PFSK-1 (cell line): ENCODE data around the gene MYH10.

Experiments
- FOXP2 ChIP-seq: optimal IDR thresholded peaks from 2 replicates; pipeline ENCODE3; 2011; ENCODE audit warnings: borderline replicate concordance, control low read depth, inconsistent platforms; ENCODE audit not compliant: insufficient read depth; ENCODE audit errors: extremely low read length, extremely low read depth
- POLR2AphosphoS5 ChIP-seq: IDR thresholded peaks from 2 replicates; pipeline ENCODE4 v1.6.1; 2012; ENCODE audit warnings: low read depth, mild to moderate bottlenecking, control low read depth, low read length, moderate library complexity
- SIN3A ChIP-seq: IDR thresholded peaks from 2 replicates; pipeline ENCODE4 v1.6.1; 2012; ENCODE audit warnings: mild to moderate bottlenecking, low read length, moderate library complexity, borderline replicate concordance; ENCODE audit not compliant: insufficient read depth
- TAF1 ChIP-seq: IDR thresholded peaks from 2 replicates; pipeline ENCODE4 v1.6.1; 2012; ENCODE audit warnings: low read length, control low read depth, borderline replicate concordance; ENCODE audit not compliant: insufficient read depth
- TF ChIP-seq, protein P1 (sequence below), 2 experiments: IDR thresholded peaks; 2 replicates each; pipeline versions ENCODE4 v1.6.1 to v1.8.0; 2011 to 2012; ENCODE audit warnings: low read depth in 2 of 2, low read length in 2 of 2, control low read depth in 1 of 2, inconsistent platforms in 1 of 2, mild to moderate bottlenecking in 1 of 2, moderate library complexity in 1 of 2; ENCODE audit not compliant: insufficient read depth in 1 of 2

The MYH10 gene

GRCh38 chr17:8489841-8490240, 140.7 kb downstream of the MYH10 start:
- TF ChIP-seq SIN3A (no peak), TAF1 (no peak), POLR2AphosphoS5 (no peak), FOXP2 (no peak)
- TF ChIP-seq, protein P1, sequence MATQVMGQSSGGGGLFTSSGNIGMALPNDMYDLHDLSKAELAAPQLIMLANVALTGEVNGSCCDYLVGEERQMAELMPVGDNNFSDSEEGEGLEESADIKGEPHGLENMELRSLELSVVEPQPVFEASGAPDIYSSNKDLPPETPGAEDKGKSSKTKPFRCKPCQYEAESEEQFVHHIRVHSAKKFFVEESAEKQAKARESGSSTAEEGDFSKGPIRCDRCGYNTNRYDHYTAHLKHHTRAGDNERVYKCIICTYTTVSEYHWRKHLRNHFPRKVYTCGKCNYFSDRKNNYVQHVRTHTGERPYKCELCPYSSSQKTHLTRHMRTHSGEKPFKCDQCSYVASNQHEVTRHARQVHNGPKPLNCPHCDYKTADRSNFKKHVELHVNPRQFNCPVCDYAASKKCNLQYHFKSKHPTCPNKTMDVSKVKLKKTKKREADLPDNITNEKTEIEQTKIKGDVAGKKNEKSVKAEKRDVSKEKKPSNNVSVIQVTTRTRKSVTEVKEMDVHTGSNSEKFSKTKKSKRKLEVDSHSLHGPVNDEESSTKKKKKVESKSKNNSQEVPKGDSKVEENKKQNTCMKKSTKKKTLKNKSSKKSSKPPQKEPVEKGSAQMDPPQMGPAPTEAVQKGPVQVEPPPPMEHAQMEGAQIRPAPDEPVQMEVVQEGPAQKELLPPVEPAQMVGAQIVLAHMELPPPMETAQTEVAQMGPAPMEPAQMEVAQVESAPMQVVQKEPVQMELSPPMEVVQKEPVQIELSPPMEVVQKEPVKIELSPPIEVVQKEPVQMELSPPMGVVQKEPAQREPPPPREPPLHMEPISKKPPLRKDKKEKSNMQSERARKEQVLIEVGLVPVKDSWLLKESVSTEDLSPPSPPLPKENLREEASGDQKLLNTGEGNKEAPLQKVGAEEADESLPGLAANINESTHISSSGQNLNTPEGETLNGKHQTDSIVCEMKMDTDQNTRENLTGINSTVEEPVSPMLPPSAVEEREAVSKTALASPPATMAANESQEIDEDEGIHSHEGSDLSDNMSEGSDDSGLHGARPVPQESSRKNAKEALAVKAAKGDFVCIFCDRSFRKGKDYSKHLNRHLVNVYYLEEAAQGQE (IDR thresholded peaks at IDR 0.05; ENCODE audit: insufficient read depth in 1 of 2, low read depth in 2 of 2, low read length in 2 of 2), result no peak

GRCh38 chr17:8488901-8489300, 141.6 kb downstream of the MYH10 start:
- TF ChIP-seq, protein P1 (IDR thresholded peaks at IDR 0.05; ENCODE audit: insufficient read depth in 1 of 2, low read depth in 2 of 2, low read length in 2 of 2), result no peak
- TF ChIP-seq TAF1 (no peak), POLR2AphosphoS5 (no peak), SIN3A (no peak), FOXP2 (peak; percentile 64)

- TF ChIP-seq FOXP2 (no peak), SIN3A (no peak), POLR2AphosphoS5 (no peak), TAF1 (no peak)
- TF ChIP-seq, protein P1 (IDR thresholded peaks at IDR 0.05; ENCODE audit: insufficient read depth in 1 of 2, low read depth in 2 of 2, low read length in 2 of 2), result no peak
These were observed 142.0 kb downstream of the MYH10 start for GRCh38 chr17:8488491-8488890.

DNA sequence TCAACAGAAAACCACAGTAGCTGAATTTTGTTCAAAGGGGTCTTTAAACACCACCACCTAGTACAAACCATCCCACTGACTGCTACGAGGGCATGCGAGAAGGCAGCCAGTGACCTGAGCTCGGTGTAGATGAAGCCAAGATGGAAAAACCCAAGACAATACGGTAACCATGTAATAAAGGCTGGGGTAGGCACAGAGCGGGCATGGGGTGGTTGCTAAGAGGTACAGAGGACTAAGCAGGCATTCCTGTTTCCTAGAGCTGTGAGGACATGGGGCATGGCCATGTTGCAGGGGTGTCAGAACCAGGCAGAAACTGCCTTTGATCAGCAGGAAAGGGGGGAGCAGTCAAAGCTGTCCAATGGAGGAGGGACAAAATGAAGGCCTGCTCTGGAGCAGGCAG, 142.8 kb downstream of the MYH10 start:
- TF ChIP-seq FOXP2 (no peak), TAF1 (no peak), POLR2AphosphoS5 (no peak), SIN3A (no peak)
- TF ChIP-seq, protein P1 (IDR thresholded peaks at IDR 0.05; ENCODE audit: insufficient read depth in 1 of 2, low read depth in 2 of 2, low read length in 2 of 2), result no peak

- TF ChIP-seq FOXP2 (no peak), SIN3A (no peak), POLR2AphosphoS5 (no peak), TAF1 (no peak)
- TF ChIP-seq, protein P1 (IDR thresholded peaks at IDR 0.05; ENCODE audit: insufficient read depth in 1 of 2, low read depth in 2 of 2, low read length in 2 of 2), result no peak
These were observed 143.3 kb downstream of the MYH10 start for GRCh38 chr17:8487130-8487645.
